Ishikawa (cell line): ENCODE data around the gene NBPF3.

Experiments
- CEBPB ChIP-seq: IDR thresholded peaks from 2 replicates; pipeline ENCODE4 v1.6.1; 2012
- CREB1 ChIP-seq: IDR thresholded peaks from 2 replicates; pipeline ENCODE4 v1.6.1; 2012; ENCODE audit warnings: low read depth
- EGR1 ChIP-seq: IDR thresholded peaks from 2 replicates; pipeline ENCODE4 v1.6.1; 2012
- EP300 ChIP-seq: IDR thresholded peaks from 2 replicates; pipeline ENCODE4 v1.6.1; 2012; ENCODE audit warnings: borderline replicate concordance
- FOXM1 ChIP-seq: IDR thresholded peaks from 2 replicates; pipeline ENCODE4 v1.6.1; 2012; ENCODE audit warnings: low read depth, borderline replicate concordance
- MAX ChIP-seq: IDR thresholded peaks from 2 replicates; pipeline ENCODE4 v1.6.1; 2012
- NFIC ChIP-seq: IDR thresholded peaks from 2 replicates; pipeline ENCODE4 v1.6.1; 2012
- RAD21 ChIP-seq: IDR thresholded peaks from 2 replicates; pipeline ENCODE4 v1.6.1; 2012; ENCODE audit warnings: low read depth
- REST ChIP-seq: IDR thresholded peaks from 2 replicates; pipeline ENCODE4 v1.6.1; 2012; ENCODE audit warnings: low read depth, mild to moderate bottlenecking
- TAF1 ChIP-seq: IDR thresholded peaks from 2 replicates; pipeline ENCODE4 v1.6.1; 2012; ENCODE audit warnings: low read depth, mild to moderate bottlenecking
- TCF12 ChIP-seq: IDR thresholded peaks from 2 replicates; pipeline ENCODE4 v1.6.1; 2012; ENCODE audit warnings: low read depth
- TEAD4 ChIP-seq: IDR thresholded peaks from 2 replicates; pipeline ENCODE4 v1.6.1; 2012
- USF1 ChIP-seq: IDR thresholded peaks from 2 replicates; pipeline ENCODE4 v1.6.1; 2012
- YY1 ChIP-seq: IDR thresholded peaks from 2 replicates; pipeline ENCODE4 v1.6.1; 2012; ENCODE audit warnings: low read depth
- ZBTB7A ChIP-seq: IDR thresholded peaks from 2 replicates; pipeline ENCODE4 v1.6.1; 2012; ENCODE audit warnings: low read depth

Gene NBPF3

GRCh38 chr1:21397813-21398188 lies 42.1 kb upstream of the NBPF3 start:
- no peak for TF ChIP-seq USF1
- no peak for TF ChIP-seq TCF12
- no peak for TF ChIP-seq CREB1
- no peak for TF ChIP-seq RAD21
- no peak for TF ChIP-seq ZBTB7A
- no peak for TF ChIP-seq TEAD4
- TF ChIP-seq EP300 = no peak
- TF ChIP-seq EGR1 = no peak
- TF ChIP-seq TAF1 = no peak
- TF ChIP-seq NFIC = no peak
- TF ChIP-seq FOXM1 = no peak
- no peak for TF ChIP-seq REST
- no peak for TF ChIP-seq MAX
- TF ChIP-seq YY1 = no peak
- TF ChIP-seq CEBPB = no peak

GRCh38 chr1:21401726-21402346 lies 38.1 kb upstream of the NBPF3 start:
- TF ChIP-seq YY1 = 0 out of 2 replicates have a peak, but pooled peaks have one; percentile 31

- TF ChIP-seq ZBTB7A (no peak), TCF12 (no peak), USF1 (no peak), EGR1 (no peak), REST (no peak), CREB1 (no peak), NFIC (no peak), RAD21 (no peak), EP300 (no peak)
Measured at GRCh38 chr1:21406659-21407058, 33.3 kb upstream of the NBPF3 start.

GRCh38 chr1:21414015-21414414 lies 25.9 kb upstream of the NBPF3 start:
- no peak for TF ChIP-seq USF1

GRCh38 chr1:21434394-21434793 lies 5.5 kb upstream of the NBPF3 start:
- TF ChIP-seq TEAD4 = no peak
- TF ChIP-seq EGR1 = no peak
- TF ChIP-seq CEBPB = no peak
- no peak for TF ChIP-seq MAX
- TF ChIP-seq FOXM1 = no peak
- no peak for TF ChIP-seq TCF12
- no peak for TF ChIP-seq NFIC
- no peak for TF ChIP-seq USF1
- TF ChIP-seq EP300 = no peak
- TF ChIP-seq CREB1 = no peak
- no peak for TF ChIP-seq REST
- TF ChIP-seq TAF1 = no peak
- no peak for TF ChIP-seq RAD21
- no peak for TF ChIP-seq ZBTB7A
- TF ChIP-seq YY1 = no peak
